ENCODE measurements around the gene MTM1. TPM values are rescaled to one million over a fixed set of nuclear protein-coding genes. Genes with fewer than 3 reads are reported as not detected.

MTM1 gene
- 10 to 100 TPM; 37.7 to 38.5 TPM for total RNA-seq
- polyA plus RNA-seq, result 10 to 100 TPM; 27.3 to 32.5 TPM

DNA sequence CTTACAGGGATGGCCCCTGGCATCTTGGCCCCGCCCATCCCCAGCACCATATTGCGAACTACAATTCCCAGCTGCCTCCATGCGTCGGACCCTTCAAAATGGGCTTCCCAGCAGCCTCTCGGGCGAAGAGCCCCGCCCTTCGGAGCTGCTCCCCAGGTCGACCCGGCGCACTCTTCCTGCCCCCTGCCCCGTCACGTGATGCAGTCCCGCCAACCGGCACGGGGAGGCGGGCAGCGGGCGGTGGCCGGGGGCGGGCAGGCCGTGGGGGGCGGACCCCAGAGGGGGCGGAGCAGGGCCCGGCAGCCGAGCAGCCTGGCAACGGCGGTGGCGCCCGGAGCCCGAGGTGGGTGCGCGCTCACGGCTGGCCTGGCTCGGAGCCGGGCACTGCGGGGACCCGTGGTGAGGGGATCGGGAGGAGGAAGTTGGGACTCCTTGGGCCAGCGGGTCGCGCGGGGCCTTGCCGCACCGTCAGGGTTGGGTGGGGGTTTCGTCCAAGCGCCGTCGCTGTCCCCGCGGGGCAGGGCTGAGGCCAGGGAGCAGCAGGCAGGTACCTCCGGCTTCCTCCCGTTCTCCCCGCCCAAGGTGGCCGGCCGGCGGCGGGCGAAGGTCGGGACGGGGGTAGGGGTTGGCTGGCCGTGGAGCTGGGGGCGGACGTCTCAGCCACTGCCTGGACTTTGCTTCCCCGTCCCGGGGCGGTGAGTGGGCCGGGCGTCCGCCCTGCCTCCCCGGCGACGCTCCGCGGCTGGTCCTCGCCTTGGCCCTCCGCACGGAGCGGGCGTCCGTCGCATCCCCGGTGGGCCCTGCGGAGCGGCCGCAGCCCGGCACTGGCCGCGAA lies at the start of gene MTM1:
Gene MTM1 (plus strand): TSS at position 302 of the 835 bp plus-strand sequence. CDS start 23,994 bp downstream, outside the sequence.
- Histone ChIP-seq H3K27me3 (ENCODE audit: insufficient read depth, low read length) (no peaks in the 10 kb centered on the region), H3K36me3 (ENCODE audit: insufficient read depth, low read length) (no peaks in the 10 kb centered on the region), H3K4me1 (ENCODE audit: insufficient read depth, low read length) (peaks cover 41% of the 10 kb centered on the region), H3K4me3 (ENCODE audit: low read length in 2 of 2) (peak within 1 kb of the TSS; percentile 31 to 64), H3K27ac (ENCODE audit: low read depth, low read length) (peak within 1 kb of the TSS; percentile 78), H3K9me3 (ENCODE audit: control insufficient read depth in 1 of 2, low read length in 2 of 2) (no peaks in the 10 kb centered on the region)
- intact Hi-C loops (cut with micrococcal nuclease), result loop anchor here (1.0 to 5.0 kb wide), 4 partner anchors 19 to 329 kb away; partner anchors contain the start of genes CD99L2 and MTMR1
- peak; percentile 90 to 92 (median 92) for DNase-seq
- CTCF ChIA-PET (ENCODE audit: partially characterized antibody), result interaction anchor here (1.0 to 1.9 kb wide), 3 partner anchors 19 to 628 kb away, joined by 3 to 5 read pairs (median 3); no protein-coding TSS in a partner anchor
- POLR2A ChIA-PET (ENCODE audit: partially characterized antibody), result interaction anchor here (0.6 to 7.3 kb wide), 11 partner anchors 10 to 630 kb away, joined by 3 to 67 read pairs (median 4); partner anchors contain the start of genes EOLA2, MAMLD1 and MTMR1
- peak within 1 kb of the TSS; percentile 85 to 90 (median 88) for H3K4me3 Mint-ChIP-seq
- H3K36me3 Mint-ChIP-seq, result peaks cover 0 to 4% of the 10 kb centered on the region in 2 donors
- H3K27ac Mint-ChIP-seq, result peak within 1 kb of the TSS; percentile 82 to 100 (median 87)
- no peaks in the 10 kb centered on the region for H3K27me3 Mint-ChIP-seq
- H3K4me1 Mint-ChIP-seq, result peaks cover 26 to 49% (median 36%) of the 10 kb centered on the region in 4 donors
- no peaks in the 10 kb centered on the region for H3K9me3 Mint-ChIP-seq

DNA sequence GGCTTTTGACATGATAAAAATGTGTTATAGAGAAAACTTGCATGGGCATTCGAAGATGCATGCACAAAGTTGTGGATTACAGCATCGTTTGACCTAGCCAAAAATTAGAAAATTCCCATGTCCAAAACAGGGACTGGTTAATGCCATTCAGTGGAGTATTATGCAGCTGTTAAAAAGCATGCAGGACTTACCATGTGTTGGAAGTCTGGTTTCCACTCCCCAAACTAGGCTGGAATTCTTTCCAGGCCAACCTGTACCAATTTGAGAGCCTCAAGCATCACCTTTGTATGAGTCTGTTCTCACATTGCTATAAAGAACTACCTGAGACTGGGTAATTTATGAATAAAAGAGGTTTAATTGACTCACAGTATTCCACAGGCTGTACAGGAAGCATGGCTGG lies 45.9 kb upstream of the MTM1 start:
- CTCF ChIA-PET (ENCODE audit: partially characterized antibody), result no interaction called here
- intact Hi-C loops (cut with micrococcal nuclease), result no loop called here
- no peak for DNase-seq

DNA sequence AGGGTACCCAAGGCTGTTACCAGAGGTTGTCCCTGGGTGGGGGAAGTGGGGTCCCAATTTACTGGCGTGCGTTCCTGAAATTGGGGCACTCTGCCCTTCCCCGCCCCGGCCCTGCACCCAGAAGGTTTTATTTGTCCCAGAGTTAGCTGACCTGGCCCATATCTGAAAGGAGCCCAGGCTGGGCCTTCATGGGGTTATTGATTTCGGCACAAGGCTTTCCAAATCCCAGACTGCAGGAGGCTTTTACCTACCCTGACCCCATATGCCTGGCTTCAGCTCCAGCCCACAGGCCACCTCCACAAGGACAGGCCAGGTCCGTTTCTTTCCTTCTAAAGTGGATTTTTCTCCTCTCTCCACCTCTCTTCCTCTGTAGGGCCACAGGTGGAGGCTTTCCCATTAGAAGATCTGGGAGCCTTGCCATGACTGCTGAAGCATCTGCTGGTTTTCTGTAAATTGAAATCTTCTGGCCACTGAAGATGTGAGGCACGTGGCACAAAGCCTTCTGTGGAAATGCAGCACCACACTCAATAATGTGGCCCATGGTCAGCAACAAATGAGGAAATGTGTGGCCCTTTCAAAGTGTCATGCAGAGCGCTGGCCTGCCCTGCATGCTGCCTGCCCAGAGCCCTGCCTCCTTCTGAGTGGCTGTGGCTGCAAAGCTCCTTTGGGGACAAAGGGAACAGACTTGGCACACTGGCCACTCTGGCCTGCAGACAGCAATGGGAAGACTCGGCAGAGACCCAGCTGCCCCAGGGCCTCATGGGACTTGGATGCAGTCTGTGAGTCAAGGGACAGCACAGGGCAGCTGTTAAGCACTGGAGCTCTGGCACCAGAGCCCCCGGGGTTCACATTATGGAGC lies 43.1 kb upstream of the MTM1 start:
- Histone ChIP-seq H3K27ac (ENCODE audit: low read depth, low read length) (no peak overlapping the region), H3K9me3 (ENCODE audit: control insufficient read depth in 1 of 2, low read length in 2 of 2) (no peaks in the 10 kb centered on the region), H3K27me3 (ENCODE audit: insufficient read depth, low read length) (no peaks in the 10 kb centered on the region), H3K4me3 (ENCODE audit: low read length in 2 of 2) (no peak overlapping the region), H3K4me1 (ENCODE audit: insufficient read depth, low read length) (no peaks in the 10 kb centered on the region), H3K36me3 (ENCODE audit: insufficient read depth, low read length) (no peaks in the 10 kb centered on the region)
- Mint-ChIP-seq H3K4me1 (no peaks in the 10 kb centered on the region), H3K4me3 (no peak overlapping the region), H3K36me3 (no peaks in the 10 kb centered on the region), H3K9me3 (no peaks in the 10 kb centered on the region), H3K27me3 (no peaks in the 10 kb centered on the region), H3K27ac (no peak overlapping the region)
- POLR2A ChIA-PET (ENCODE audit: partially characterized antibody), result no interaction called here
- DNase-seq, result no peak
- intact Hi-C loops (cut with micrococcal nuclease), result no loop called here
- CTCF ChIA-PET (ENCODE audit: partially characterized antibody), result no interaction called here

More for the DNA sequence above, 45.9 kb upstream of the MTM1 start:
- H3K9me3 ChIP-seq (ENCODE audit: control insufficient read depth in 1 of 2, low read length in 2 of 2), result no peaks in the 10 kb centered on the region
- H3K4me3 ChIP-seq (ENCODE audit: low read length in 2 of 2), result no peak overlapping the region
- Mint-ChIP-seq H3K27ac (no peak overlapping the region), H3K9me3 (no peaks in the 10 kb centered on the region), H3K4me1 (no peaks in the 10 kb centered on the region), H3K4me3 (no peak overlapping the region), H3K27me3 (no peaks in the 10 kb centered on the region), H3K36me3 (no peaks in the 10 kb centered on the region)
- POLR2A ChIA-PET (ENCODE audit: partially characterized antibody), result no interaction called here
- H3K27ac ChIP-seq (ENCODE audit: low read depth, low read length), result no peak overlapping the region
- no peaks in the 10 kb centered on the region for H3K4me1 ChIP-seq (ENCODE audit: insufficient read depth, low read length)
- no peaks in the 10 kb centered on the region for H3K27me3 ChIP-seq (ENCODE audit: insufficient read depth, low read length)
- no peaks in the 10 kb centered on the region for H3K36me3 ChIP-seq (ENCODE audit: insufficient read depth, low read length)

DNA sequence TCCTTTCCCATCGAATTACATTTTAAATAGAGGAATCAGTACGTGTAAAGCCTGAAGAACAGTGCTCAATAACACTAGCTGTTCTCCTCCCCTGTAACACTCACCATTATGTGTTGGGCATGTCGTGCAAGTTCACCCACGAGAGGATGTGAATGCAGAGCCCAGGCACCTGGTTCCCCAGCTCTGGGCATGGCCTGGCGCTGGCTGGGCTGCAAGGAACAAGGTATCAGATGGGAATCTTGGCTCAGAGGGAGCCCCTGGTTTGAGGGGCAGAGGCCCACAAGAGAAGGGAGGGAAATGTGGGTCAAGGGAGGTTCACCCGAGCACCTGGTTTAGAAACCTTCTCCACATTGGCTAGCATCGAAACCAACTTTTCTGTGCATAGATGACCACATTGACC lies 41.7 kb upstream of the MTM1 start:
- Mint-ChIP-seq H3K27me3 (no peaks in the 10 kb centered on the region), H3K4me1 (no peaks in the 10 kb centered on the region), H3K9me3 (no peaks in the 10 kb centered on the region), H3K27ac (no peak overlapping the region), H3K4me3 (no peak overlapping the region), H3K36me3 (no peaks in the 10 kb centered on the region)
- Histone ChIP-seq H3K4me1 (ENCODE audit: insufficient read depth, low read length) (no peaks in the 10 kb centered on the region), H3K27ac (ENCODE audit: low read depth, low read length) (no peak overlapping the region), H3K27me3 (ENCODE audit: insufficient read depth, low read length) (no peaks in the 10 kb centered on the region), H3K9me3 (ENCODE audit: control insufficient read depth in 1 of 2, low read length in 2 of 2) (no peaks in the 10 kb centered on the region), H3K36me3 (ENCODE audit: insufficient read depth, low read length) (no peaks in the 10 kb centered on the region), H3K4me3 (ENCODE audit: low read length in 2 of 2) (no peak overlapping the region)
- intact Hi-C loops (cut with micrococcal nuclease), result no loop called here
- DNase-seq, result no peak
- ChIA-PET POLR2A (ENCODE audit: partially characterized antibody) (no interaction called here), CTCF (ENCODE audit: partially characterized antibody) (no interaction called here)

DNA sequence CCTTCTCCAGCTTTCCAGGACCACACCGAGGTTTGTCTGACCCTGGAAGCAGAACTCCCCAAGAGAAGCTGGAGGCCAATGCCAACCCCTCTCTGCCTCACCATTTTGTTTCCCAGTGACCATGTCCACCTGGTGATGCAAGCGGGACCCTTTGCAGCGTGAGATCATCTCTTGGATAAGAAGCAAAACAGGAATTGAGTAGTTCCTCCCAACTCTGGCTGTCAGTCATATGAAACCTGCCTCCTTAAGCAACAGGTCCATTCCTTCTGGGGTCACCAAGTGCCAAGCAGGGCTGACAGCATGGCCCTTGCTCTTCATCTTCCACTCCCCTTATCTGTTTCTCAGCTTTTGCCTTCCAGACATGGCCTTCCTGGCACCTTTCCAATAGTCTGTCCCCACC lies 41.3 kb upstream of the MTM1 start:
- Mint-ChIP-seq H3K27ac (no peak overlapping the region), H3K27me3 (no peaks in the 10 kb centered on the region), H3K36me3 (no peaks in the 10 kb centered on the region), H3K4me1 (no peaks in the 10 kb centered on the region), H3K4me3 (no peak overlapping the region), H3K9me3 (no peaks in the 10 kb centered on the region)
- Histone ChIP-seq H3K36me3 (ENCODE audit: insufficient read depth, low read length) (no peaks in the 10 kb centered on the region), H3K9me3 (ENCODE audit: control insufficient read depth in 1 of 2, low read length in 2 of 2) (no peaks in the 10 kb centered on the region), H3K4me3 (ENCODE audit: low read length in 2 of 2) (no peak overlapping the region), H3K4me1 (ENCODE audit: insufficient read depth, low read length) (no peaks in the 10 kb centered on the region), H3K27ac (ENCODE audit: low read depth, low read length) (no peak overlapping the region), H3K27me3 (ENCODE audit: insufficient read depth, low read length) (no peaks in the 10 kb centered on the region)
- POLR2A ChIA-PET (ENCODE audit: partially characterized antibody), result no interaction called here
- no peak for DNase-seq
- intact Hi-C loops (cut with micrococcal nuclease), result no loop called here
- CTCF ChIA-PET (ENCODE audit: partially characterized antibody), result no interaction called here

DNA sequence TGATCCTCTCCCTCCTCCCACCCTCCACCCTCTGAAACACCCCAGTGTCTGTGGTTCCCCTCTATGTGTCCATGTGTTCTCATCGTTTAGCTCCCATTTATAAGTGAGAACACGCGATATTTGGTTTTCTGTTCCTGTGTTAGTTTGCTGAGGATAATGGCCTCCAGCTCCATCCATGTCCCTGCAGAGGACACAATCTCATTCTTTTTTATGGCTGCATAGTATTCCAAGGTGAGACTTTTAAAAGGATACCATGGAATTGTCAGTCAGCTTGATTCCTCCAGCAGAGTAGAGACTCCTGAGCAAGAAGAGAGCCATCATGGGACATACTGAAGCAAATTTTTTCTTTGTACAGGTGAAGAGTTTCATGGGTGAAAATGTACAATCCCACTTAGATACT lies 38.8 kb upstream of the MTM1 start:
- Histone ChIP-seq H3K4me3 (ENCODE audit: low read length in 2 of 2) (no peak overlapping the region), H3K4me1 (ENCODE audit: insufficient read depth, low read length) (no peaks in the 10 kb centered on the region), H3K36me3 (ENCODE audit: insufficient read depth, low read length) (no peaks in the 10 kb centered on the region), H3K27ac (ENCODE audit: low read depth, low read length) (no peak overlapping the region), H3K9me3 (ENCODE audit: control insufficient read depth in 1 of 2, low read length in 2 of 2) (no peaks in the 10 kb centered on the region), H3K27me3 (ENCODE audit: insufficient read depth, low read length) (no peaks in the 10 kb centered on the region)
- no peak for DNase-seq
- intact Hi-C loops (cut with micrococcal nuclease), result no loop called here
- peak overlapping the region in 1 of 7 donors; percentile 52 for H3K27ac Mint-ChIP-seq
- peaks cover 0 to 4% (median 3%) of the 10 kb centered on the region in 8 donors for H3K9me3 Mint-ChIP-seq
- ChIA-PET POLR2A (ENCODE audit: partially characterized antibody) (no interaction called here), CTCF (ENCODE audit: partially characterized antibody) (no interaction called here)
- H3K4me1 Mint-ChIP-seq, result no peaks in the 10 kb centered on the region
- no peaks in the 10 kb centered on the region for H3K36me3 Mint-ChIP-seq
- no peaks in the 10 kb centered on the region for H3K27me3 Mint-ChIP-seq
- no peak overlapping the region for H3K4me3 Mint-ChIP-seq

DNA sequence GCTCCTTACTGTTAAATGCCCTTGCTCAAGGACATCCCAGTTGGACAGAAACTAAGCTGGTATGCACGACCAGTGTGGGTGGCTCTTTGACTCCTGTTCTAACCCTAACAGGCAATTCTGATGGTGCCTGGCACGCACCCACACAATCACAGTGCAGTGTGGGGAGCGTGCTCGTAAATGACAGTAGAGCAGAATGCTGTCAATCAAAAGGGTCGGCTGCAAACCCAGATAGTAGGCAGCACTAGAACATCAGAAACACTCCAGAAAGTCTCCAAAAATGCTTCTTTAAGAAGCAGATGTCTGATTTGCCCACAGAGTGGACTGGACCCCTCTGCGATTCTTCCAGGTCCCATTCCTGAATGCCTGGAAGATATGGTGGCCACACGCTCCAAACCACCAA lies 37.6 kb upstream of the MTM1 start:
- CTCF ChIA-PET (ENCODE audit: partially characterized antibody), result no interaction called here
- no peaks in the 10 kb centered on the region for H3K4me1 ChIP-seq (ENCODE audit: insufficient read depth, low read length)
- no peak overlapping the region for H3K4me3 Mint-ChIP-seq
- H3K27ac Mint-ChIP-seq, result no peak overlapping the region
- H3K27me3 ChIP-seq (ENCODE audit: insufficient read depth, low read length), result no peaks in the 10 kb centered on the region
- no peaks in the 10 kb centered on the region for H3K36me3 Mint-ChIP-seq
- H3K4me1 Mint-ChIP-seq, result no peaks in the 10 kb centered on the region
- H3K9me3 ChIP-seq (ENCODE audit: control insufficient read depth in 1 of 2, low read length in 2 of 2), result no peaks in the 10 kb centered on the region
- H3K27me3 Mint-ChIP-seq, result no peaks in the 10 kb centered on the region
- H3K36me3 ChIP-seq (ENCODE audit: insufficient read depth, low read length), result no peaks in the 10 kb centered on the region
- H3K9me3 Mint-ChIP-seq, result peaks cover 0 to 8% (median 5%) of the 10 kb centered on the region in 8 donors
- no peak overlapping the region for H3K27ac ChIP-seq (ENCODE audit: low read depth, low read length)
- POLR2A ChIA-PET (ENCODE audit: partially characterized antibody), result no interaction called here
- H3K4me3 ChIP-seq (ENCODE audit: low read length in 2 of 2), result no peak overlapping the region
- intact Hi-C loops (cut with micrococcal nuclease), result no loop called here
- DNase-seq, result no peak
